Measurements from ENCODE around the gene CLDN2. TPM values are rescaled to one million over a fixed set of nuclear protein-coding genes. Genes with fewer than 3 reads are reported as not detected.

The CLDN2 gene
- total RNA-seq, 2 donors from 2014 or later: not detected

DNA sequence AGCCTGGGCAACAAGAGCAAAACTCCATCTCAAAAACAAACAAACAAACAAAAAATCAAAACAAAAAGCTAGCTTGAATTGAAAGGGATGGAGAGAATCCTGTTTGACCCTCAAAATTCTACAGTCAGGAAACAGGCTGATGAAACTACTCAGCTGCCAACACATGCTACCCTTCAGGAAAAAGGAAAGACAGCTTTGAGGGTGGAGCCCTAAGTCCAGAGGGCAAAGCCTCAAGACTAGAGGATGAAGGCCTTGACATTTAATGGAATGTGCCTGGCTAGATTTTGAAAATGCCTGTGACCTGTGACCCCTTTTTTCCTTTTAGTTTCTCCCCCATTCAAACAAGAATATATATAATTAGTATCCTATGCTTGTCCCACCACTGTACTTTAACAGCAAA, 52.7 kb downstream of the CLDN2 start:
- Histone ChIP-seq H3K36me3 (ENCODE audit: control insufficient read depth, insufficient read depth, low read length) (no peaks in the 10 kb centered on the region), H3K9me3 (ENCODE audit: control insufficient read depth, low read length) (no peaks in the 10 kb centered on the region), H3K27ac (ENCODE audit: low read depth, low read length) (no peak overlapping the region), H3K9ac (ENCODE audit: extremely low read depth, low read length, poor library complexity, severe bottlenecking) (no peak overlapping the region), H3K4me3 (ENCODE audit: low read length) (no peak overlapping the region), H3K27me3 (ENCODE audit: control insufficient read depth, insufficient read depth, low read length, poor library complexity, severe bottlenecking) (no peaks in the 10 kb centered on the region), H3K4me1 (ENCODE audit: control insufficient read depth, insufficient read depth, low read length) (no peaks in the 10 kb centered on the region)
- Mint-ChIP-seq H3K4me1 (no peaks in the 10 kb centered on the region), H3K9me3 (peaks cover 42% of the 10 kb centered on the region), H3K27me3 (ENCODE audit: insufficient read depth) (no peaks in the 10 kb centered on the region), H3K36me3 (ENCODE audit: low read depth) (peaks cover 4% of the 10 kb centered on the region), H3K4me3 (no peak overlapping the region), H3K27ac (no peak overlapping the region)
- TF ChIP-seq, protein P1, sequence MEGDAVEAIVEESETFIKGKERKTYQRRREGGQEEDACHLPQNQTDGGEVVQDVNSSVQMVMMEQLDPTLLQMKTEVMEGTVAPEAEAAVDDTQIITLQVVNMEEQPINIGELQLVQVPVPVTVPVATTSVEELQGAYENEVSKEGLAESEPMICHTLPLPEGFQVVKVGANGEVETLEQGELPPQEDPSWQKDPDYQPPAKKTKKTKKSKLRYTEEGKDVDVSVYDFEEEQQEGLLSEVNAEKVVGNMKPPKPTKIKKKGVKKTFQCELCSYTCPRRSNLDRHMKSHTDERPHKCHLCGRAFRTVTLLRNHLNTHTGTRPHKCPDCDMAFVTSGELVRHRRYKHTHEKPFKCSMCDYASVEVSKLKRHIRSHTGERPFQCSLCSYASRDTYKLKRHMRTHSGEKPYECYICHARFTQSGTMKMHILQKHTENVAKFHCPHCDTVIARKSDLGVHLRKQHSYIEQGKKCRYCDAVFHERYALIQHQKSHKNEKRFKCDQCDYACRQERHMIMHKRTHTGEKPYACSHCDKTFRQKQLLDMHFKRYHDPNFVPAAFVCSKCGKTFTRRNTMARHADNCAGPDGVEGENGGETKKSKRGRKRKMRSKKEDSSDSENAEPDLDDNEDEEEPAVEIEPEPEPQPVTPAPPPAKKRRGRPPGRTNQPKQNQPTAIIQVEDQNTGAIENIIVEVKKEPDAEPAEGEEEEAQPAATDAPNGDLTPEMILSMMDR (conservative IDR thresholded peaks at IDR 0.05): no peak
- no peak for DNase-seq

DNA sequence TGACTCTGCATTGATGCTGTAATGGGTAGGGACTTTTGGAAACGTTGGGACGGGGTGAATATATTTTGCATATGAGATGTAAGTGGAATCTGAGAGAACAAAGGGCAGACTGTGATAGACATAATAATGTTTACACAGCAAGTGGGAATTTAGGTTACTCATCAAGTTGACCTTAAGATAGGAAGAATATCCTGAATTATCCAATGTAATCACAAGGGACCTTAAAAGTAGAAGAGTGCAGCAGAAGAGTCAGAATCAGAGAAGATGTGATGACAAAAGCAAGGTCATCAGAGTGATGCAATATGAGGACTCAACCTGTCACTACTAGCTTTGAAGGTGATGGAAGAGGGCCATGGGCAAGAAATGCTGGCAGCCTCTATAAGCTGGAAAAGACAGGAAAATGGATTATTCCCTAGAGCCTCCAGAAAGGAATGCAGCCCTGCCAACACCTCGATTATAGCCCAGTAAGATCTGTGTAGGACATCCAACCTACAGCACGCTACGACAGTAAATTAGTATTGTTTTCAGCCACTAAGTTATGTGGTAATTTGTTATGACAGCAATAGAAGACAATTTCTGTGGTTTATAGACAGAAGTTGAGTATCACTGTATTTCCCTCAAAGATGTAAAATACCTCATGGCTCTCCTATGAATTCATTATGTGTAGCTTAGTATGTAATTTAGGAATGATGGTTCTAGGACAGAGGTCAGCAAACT, 53.4 kb downstream of the CLDN2 start:
- H3K36me3 Mint-ChIP-seq (ENCODE audit: low read depth): peaks cover 4% of the 10 kb centered on the region
- H3K27ac Mint-ChIP-seq: no peak overlapping the region
- WGBS, 2 experiments (ENCODE audit: insufficient coverage in 1 of 2, insufficient read length in 1 of 2): 87 to 100% methylated on average over 1 to 5 of the region's 5 CpGs

DNA sequence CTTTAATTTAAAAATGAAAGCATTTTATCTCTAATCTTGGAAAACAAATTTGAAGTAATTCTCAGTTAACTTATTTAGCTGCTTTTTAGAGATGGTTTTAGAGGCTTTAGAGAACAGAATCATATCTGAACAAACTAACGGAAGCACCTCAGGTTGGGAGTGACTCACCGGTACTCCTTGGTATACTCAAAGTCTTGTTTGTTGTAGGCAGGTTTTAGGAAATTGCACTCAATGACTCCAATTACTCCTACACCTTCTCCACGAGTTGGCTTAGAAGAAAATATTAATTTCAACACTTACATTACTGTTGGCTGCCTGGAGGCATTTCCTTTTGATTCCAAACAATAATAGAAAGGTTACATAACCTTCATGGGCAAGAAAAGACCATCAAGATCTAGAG, 56.2 kb downstream of the CLDN2 start:
- Mint-ChIP-seq H3K27me3 (ENCODE audit: insufficient read depth) (no peaks in the 10 kb centered on the region), H3K4me3 (no peak overlapping the region), H3K36me3 (ENCODE audit: low read depth) (no peaks in the 10 kb centered on the region), H3K9me3 (peaks cover 13% of the 10 kb centered on the region), H3K27ac (no peak overlapping the region), H3K4me1 (no peaks in the 10 kb centered on the region)
- Histone ChIP-seq H3K4me1 (ENCODE audit: control insufficient read depth, insufficient read depth, low read length) (no peaks in the 10 kb centered on the region), H3K9ac (ENCODE audit: extremely low read depth, low read length, poor library complexity, severe bottlenecking) (no peak overlapping the region), H3K4me3 (ENCODE audit: low read length) (no peak overlapping the region), H3K27ac (ENCODE audit: low read depth, low read length) (no peak overlapping the region), H3K9me3 (ENCODE audit: control insufficient read depth, low read length) (no peaks in the 10 kb centered on the region), H3K27me3 (ENCODE audit: control insufficient read depth, insufficient read depth, low read length, poor library complexity, severe bottlenecking) (no peaks in the 10 kb centered on the region), H3K36me3 (ENCODE audit: control insufficient read depth, insufficient read depth, low read length) (no peaks in the 10 kb centered on the region)
- WGBS, 2 experiments (ENCODE audit: insufficient coverage in 1 of 2, insufficient read length in 1 of 2): 95% methylated on average over 3 of the region's 3 CpGs; no CpG with 5 or more reads in 1 of the 2 experiments
- no peak for DNase-seq
- TF ChIP-seq, protein P1 (conservative IDR thresholded peaks at IDR 0.05): no peak

More for the DNA sequence above, 53.4 kb downstream of the CLDN2 start:
- TF ChIP-seq, protein P1 (conservative IDR thresholded peaks at IDR 0.05): no peak
- no peaks in the 10 kb centered on the region for H3K27me3 Mint-ChIP-seq (ENCODE audit: insufficient read depth)
- Histone ChIP-seq H3K36me3 (ENCODE audit: control insufficient read depth, insufficient read depth, low read length) (no peaks in the 10 kb centered on the region), H3K9me3 (ENCODE audit: control insufficient read depth, low read length) (no peaks in the 10 kb centered on the region), H3K4me1 (ENCODE audit: control insufficient read depth, insufficient read depth, low read length) (no peaks in the 10 kb centered on the region), H3K27ac (ENCODE audit: low read depth, low read length) (no peak overlapping the region), H3K9ac (ENCODE audit: extremely low read depth, low read length, poor library complexity, severe bottlenecking) (no peak overlapping the region), H3K27me3 (ENCODE audit: control insufficient read depth, insufficient read depth, low read length, poor library complexity, severe bottlenecking) (no peaks in the 10 kb centered on the region), H3K4me3 (ENCODE audit: low read length) (no peak overlapping the region)
- DNase-seq: no peak
- no peaks in the 10 kb centered on the region for H3K4me1 Mint-ChIP-seq
- peaks cover 35% of the 10 kb centered on the region for H3K9me3 Mint-ChIP-seq
- no peak overlapping the region for H3K4me3 Mint-ChIP-seq

Other genes with a start within 250 kb of the CLDN2 start
- 1 to 10 TPM in 1 of 2 donors, under 1 TPM in 1; 0.48 to 1.1 TPM for gene RNF128, start 193.7 kb upstream of the CLDN2 start, total RNA-seq
- gene TBC1D8B, start 117.7 kb upstream of the CLDN2 start, total RNA-seq: 1 to 10 TPM; 4.0 to 5.5 TPM
- not detected for gene RIPPLY1, start 17.1 kb upstream of the CLDN2 start, total RNA-seq
- 1 to 10 TPM; 3.4 TPM for gene MORC4, start 79.8 kb downstream of the CLDN2 start, total RNA-seq
- 10 to 100 TPM; 25.3 to 26.1 TPM for gene RBM41, start 198.4 kb downstream of the CLDN2 start, total RNA-seq